OCI-LY3 (cell line): ENCODE data around the gene FANCC.

Source experiments
- H2AFZ ChIP-seq: fragments of 200-600, 300-600 bp; shearing (Covaris generic); 2 replicates; pipeline ENCODE4 v1.6.0; 2014; ENCODE audit warnings: antibody characterized with exemption, low read depth, low read length
- H3K27ac ChIP-seq: fragments of 200-600, 300-600 bp; sonication (generic); 2 replicates; pipeline ENCODE4 v1.5.1; 2014; ENCODE audit warnings: mild to moderate bottlenecking, low read length, moderate library complexity, mixed read lengths
- H3K27me3 ChIP-seq: fragments of 200-600, 300-600 bp; sonication (generic); 2 replicates; pipeline ENCODE4 v1.6.1; 2014; ENCODE audit warnings: low read depth, low read length, mixed read lengths
- H3K36me3 ChIP-seq: fragments of 200-600, 300-600 bp; sonication (generic); replicated peaks from 2 replicates; pipeline ENCODE3; 2014; ENCODE audit warnings: low read depth, low read length, mixed read lengths
- H3K4me1 ChIP-seq: fragments of 300-600, 200-600 bp; sonication (generic); 2 replicates; pipeline ENCODE4 v1.6.1; 2014; ENCODE audit warnings: low read length, mixed read lengths
- H3K4me2 ChIP-seq: fragments of 200-600, 300-600 bp; sonication (generic); 2 replicates; pipeline ENCODE4 v1.6.1; 2014; ENCODE audit warnings: low read length, mixed read lengths
- H3K4me3 ChIP-seq: fragments of 300-600, 200-600 bp; sonication (generic); 2 replicates; pipeline ENCODE4 v1.5.1; 2014; ENCODE audit warnings: antibody characterized with exemption, mild to moderate bottlenecking, low read length, moderate library complexity
- H3K79me2 ChIP-seq: fragments of 300-600, 200-600 bp; shearing (Covaris generic); 2 replicates; pipeline ENCODE4 v1.6.1; 2014; ENCODE audit warnings: mild to moderate bottlenecking, low read length, mixed read lengths
- H3K9ac ChIP-seq: fragments of 300-600, 200-600 bp; shearing (Covaris generic); 2 replicates; pipeline ENCODE4 v1.6.0; 2014; ENCODE audit warnings: mild to moderate bottlenecking, low read length, moderate library complexity
- H3K9me3 ChIP-seq: fragments of 200-600, 300-600 bp; shearing (Covaris generic); 2 replicates; pipeline ENCODE4 v1.6.1; 2014; ENCODE audit warnings: low read length, mixed read lengths; ENCODE audit not compliant: insufficient read depth
- H4K20me1 ChIP-seq: fragments of 200-600, 300-600 bp; sonication (generic); 2 replicates; pipeline ENCODE4 v1.6.1; 2016; ENCODE audit warnings: low read length, mixed read lengths; ENCODE audit not compliant: insufficient read depth
- EZH2phosphoT487 ChIP-seq: fragments of 200-600 bp; shearing (Covaris generic); IDR thresholded peaks from 2 replicates; pipeline ENCODE4 v1.6.1; 2018; ENCODE audit warnings: antibody characterized with exemption, mixed run types, low read depth
- TF ChIP-seq, protein P1 (sequence below): fragments of 200-600, 300-600 bp; sonication (generic); IDR thresholded peaks from 2 replicates; pipeline ENCODE4 v1.5.1; 2014; ENCODE audit warnings: antibody characterized with exemption, low read length, low read depth

Gene FANCC

DNA sequence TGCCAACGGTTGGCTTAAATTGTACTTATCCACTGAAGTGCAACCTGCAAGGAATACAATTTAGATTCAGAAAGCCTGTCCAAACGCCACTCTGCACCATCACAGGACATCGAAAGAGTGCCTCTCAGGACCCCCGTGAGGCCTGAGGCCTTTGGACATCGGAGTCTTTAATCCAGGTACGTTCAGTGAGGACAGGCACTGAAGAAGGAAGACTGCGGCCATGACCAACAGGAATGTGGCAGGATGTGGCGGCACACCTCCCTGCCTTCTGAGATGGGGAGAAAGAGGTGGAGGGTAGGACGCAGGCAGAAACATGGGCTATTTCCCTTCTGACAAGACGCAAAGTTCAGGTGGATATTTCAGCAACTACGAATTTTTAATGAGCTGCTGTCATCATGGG is 205.8 kb downstream of the FANCC start:
- Histone ChIP-seq H3K36me3 (peaks cover 10% of the 10 kb centered on the region), H3K79me2 (no peaks in the 10 kb centered on the region), H2AFZ (no peak overlapping the region), H3K4me1 (peaks cover 25% of the 10 kb centered on the region), H3K27me3 (no peaks in the 10 kb centered on the region), H3K9me3 (no peaks in the 10 kb centered on the region), H3K4me3 (no peak overlapping the region), H3K4me2 (no peak overlapping the region), H3K27ac (no peak overlapping the region), H3K9ac (no peak overlapping the region), H4K20me1 (no peaks in the 10 kb centered on the region)
- TF ChIP-seq EZH2phosphoT487, result no peak
- TF ChIP-seq, protein P1, sequence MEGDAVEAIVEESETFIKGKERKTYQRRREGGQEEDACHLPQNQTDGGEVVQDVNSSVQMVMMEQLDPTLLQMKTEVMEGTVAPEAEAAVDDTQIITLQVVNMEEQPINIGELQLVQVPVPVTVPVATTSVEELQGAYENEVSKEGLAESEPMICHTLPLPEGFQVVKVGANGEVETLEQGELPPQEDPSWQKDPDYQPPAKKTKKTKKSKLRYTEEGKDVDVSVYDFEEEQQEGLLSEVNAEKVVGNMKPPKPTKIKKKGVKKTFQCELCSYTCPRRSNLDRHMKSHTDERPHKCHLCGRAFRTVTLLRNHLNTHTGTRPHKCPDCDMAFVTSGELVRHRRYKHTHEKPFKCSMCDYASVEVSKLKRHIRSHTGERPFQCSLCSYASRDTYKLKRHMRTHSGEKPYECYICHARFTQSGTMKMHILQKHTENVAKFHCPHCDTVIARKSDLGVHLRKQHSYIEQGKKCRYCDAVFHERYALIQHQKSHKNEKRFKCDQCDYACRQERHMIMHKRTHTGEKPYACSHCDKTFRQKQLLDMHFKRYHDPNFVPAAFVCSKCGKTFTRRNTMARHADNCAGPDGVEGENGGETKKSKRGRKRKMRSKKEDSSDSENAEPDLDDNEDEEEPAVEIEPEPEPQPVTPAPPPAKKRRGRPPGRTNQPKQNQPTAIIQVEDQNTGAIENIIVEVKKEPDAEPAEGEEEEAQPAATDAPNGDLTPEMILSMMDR, result no peak

DNA sequence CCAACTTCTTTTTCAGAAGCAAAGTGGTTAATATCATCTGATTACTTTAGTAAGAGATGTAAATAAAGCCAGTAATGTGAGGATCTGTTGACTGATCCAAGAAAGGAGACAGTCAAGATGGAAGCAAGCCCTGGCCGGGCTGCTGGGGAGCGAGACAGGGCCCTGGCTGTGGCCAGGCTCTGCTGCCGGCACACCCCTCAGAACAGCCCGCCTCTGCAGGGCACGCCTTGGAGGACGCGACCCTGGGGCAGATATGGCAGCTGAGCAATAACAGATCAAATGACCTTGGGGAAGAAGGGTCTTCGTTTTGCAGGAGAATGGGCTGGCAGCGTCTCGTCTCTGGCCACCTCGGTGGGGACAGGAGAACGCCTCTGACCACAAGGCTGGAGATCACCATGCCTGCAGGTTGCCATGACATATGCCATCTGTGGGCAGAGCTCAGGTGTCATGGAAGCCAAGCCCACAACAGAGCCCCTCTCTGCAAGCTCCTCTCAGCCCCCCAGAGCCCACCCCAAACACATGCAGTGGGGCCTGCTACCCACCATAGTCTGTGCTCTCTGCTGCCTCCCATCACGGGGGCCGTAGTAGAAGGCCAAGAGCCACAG is 206.5 kb downstream of the FANCC start:
- no peaks in the 10 kb centered on the region for H3K27me3 ChIP-seq
- TF ChIP-seq, protein P1, result no peak
- no peak for TF ChIP-seq EZH2phosphoT487
- H3K9me3 ChIP-seq, result no peaks in the 10 kb centered on the region
- no peak overlapping the region for H3K27ac ChIP-seq
- H2AFZ ChIP-seq, result no peak overlapping the region
- no peaks in the 10 kb centered on the region for H4K20me1 ChIP-seq
- H3K9ac ChIP-seq, result no peak overlapping the region
- H3K36me3 ChIP-seq, result peaks cover 10% of the 10 kb centered on the region
- H3K4me1 ChIP-seq, result peaks cover 18% of the 10 kb centered on the region
- no peaks in the 10 kb centered on the region for H3K79me2 ChIP-seq
- no peak overlapping the region for H3K4me2 ChIP-seq
- no peak overlapping the region for H3K4me3 ChIP-seq

DNA sequence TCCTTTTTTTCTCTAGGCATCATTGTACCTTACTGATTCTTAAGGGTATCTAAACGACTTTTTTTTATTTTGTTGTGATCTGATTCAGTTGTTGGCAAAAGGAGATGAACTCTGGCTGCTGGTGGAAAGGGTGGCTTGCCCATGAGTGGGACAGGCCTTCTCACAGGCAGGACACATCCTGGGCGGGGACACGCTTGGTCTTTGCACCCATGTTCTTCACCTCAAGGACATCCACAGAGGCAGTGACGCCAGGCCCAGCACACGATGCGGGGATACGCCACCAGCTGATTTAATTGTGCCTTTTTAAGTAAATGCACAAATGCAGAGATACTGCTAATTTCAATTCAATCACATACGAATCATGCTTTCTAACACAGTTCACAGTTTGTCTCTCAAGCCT is 208.1 kb downstream of the FANCC start:
- no peak overlapping the region for H3K4me2 ChIP-seq
- H3K36me3 ChIP-seq, result peaks cover 7% of the 10 kb centered on the region
- no peaks in the 10 kb centered on the region for H3K79me2 ChIP-seq
- no peak overlapping the region for H2AFZ ChIP-seq
- TF ChIP-seq, protein P1, result no peak
- no peak for TF ChIP-seq EZH2phosphoT487
- no peak overlapping the region for H3K27ac ChIP-seq
- no peak overlapping the region for H3K4me3 ChIP-seq
- H3K9ac ChIP-seq, result no peak overlapping the region
- H3K27me3 ChIP-seq, result no peaks in the 10 kb centered on the region
- no peaks in the 10 kb centered on the region for H3K9me3 ChIP-seq
- H4K20me1 ChIP-seq, result no peaks in the 10 kb centered on the region
- H3K4me1 ChIP-seq, result peaks cover 2% of the 10 kb centered on the region

DNA sequence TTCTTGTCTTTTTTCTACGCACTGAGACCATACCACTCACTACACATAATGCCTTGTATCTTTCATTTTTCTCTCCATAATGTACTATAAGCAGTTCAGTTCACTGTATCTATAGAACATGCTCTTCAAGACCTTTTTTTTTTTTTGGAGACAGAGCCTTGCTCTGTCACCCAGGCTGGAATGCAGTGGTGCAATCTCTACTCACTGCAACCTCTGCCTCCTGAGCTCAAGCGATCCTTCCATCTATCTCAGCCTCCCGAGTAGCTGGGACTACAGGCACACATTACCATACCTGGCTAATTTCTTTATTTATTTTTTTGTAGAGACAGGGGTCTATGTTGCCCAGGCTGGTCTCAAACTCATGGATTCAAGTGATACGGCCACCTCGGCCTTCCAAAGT is 208.7 kb downstream of the FANCC start:
- Histone ChIP-seq H3K79me2 (no peaks in the 10 kb centered on the region), H3K4me1 (no peaks in the 10 kb centered on the region), H3K27me3 (no peaks in the 10 kb centered on the region), H3K9ac (no peak overlapping the region), H3K9me3 (no peaks in the 10 kb centered on the region), H3K4me3 (no peak overlapping the region), H3K4me2 (no peak overlapping the region), H2AFZ (no peak overlapping the region), H3K27ac (no peak overlapping the region), H3K36me3 (peaks cover 3% of the 10 kb centered on the region), H4K20me1 (no peaks in the 10 kb centered on the region)
- TF ChIP-seq EZH2phosphoT487, result no peak
- TF ChIP-seq, protein P1, result no peak
